HL-60 (cell line): ENCODE results near the gene ABHD4.
"Not testable (repeated sequence)": the region's sequence is repeated elsewhere in the genome, so short reads cannot be mapped to it uniquely, and the experiment has no call there.

Source experiments
- GABPA ChIP-seq: IDR thresholded peaks from 2 replicates; pipeline ENCODE4 v1.6.1; 2012; ENCODE audit warnings: low read depth
- POLR2AphosphoS5 ChIP-seq: IDR thresholded peaks from 2 replicates; pipeline ENCODE4 v1.6.1; 2012; ENCODE audit warnings: low read depth
- TF ChIP-seq, protein P1 (sequence below): IDR thresholded peaks from 2 replicates; pipeline ENCODE4 v1.6.1; 2012; ENCODE audit warnings: low read depth; ENCODE audit not compliant: insufficient replicate concordance
- TF ChIP-seq, protein P2 (sequence below): IDR thresholded peaks from one replicate; pipeline ENCODE4 v1.5.1; 2011; ENCODE audit warnings: low read length, control low read depth, inconsistent platforms; ENCODE audit not compliant: insufficient read depth

DNA sequence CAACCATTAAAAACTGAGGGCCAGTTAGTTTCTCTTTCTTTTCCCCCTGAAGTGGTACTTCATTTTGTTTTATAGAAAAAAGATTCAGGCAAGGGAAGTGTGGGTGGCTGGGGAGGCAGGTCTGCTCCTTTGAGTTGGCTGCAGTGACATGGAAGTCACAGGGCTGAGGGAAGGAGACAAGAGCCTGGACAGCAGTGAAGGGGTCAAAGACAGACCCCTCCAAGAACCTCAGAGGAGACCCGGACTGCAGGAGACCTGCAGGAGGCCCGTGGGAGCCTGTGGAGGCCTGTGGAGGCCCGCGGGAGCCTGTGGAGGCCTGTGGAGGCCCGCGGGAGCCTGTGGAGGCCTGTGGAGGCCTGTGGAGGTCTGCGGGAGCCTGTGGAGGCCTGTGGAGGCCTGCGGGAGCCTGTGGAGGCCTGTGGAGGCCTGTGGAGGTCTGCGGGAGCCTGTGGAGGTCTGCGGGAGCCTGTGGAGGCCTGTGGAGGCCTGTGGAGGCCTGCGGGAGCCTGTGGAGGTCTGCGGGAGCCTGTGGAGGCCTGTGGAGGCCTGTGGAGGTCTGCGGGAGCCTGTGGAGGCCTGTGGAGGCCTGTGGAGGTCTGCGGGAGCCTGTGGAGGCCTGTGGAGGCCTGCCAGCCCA lies 44.1 kb upstream of the ABHD4 start:
- TF ChIP-seq, protein P1, sequence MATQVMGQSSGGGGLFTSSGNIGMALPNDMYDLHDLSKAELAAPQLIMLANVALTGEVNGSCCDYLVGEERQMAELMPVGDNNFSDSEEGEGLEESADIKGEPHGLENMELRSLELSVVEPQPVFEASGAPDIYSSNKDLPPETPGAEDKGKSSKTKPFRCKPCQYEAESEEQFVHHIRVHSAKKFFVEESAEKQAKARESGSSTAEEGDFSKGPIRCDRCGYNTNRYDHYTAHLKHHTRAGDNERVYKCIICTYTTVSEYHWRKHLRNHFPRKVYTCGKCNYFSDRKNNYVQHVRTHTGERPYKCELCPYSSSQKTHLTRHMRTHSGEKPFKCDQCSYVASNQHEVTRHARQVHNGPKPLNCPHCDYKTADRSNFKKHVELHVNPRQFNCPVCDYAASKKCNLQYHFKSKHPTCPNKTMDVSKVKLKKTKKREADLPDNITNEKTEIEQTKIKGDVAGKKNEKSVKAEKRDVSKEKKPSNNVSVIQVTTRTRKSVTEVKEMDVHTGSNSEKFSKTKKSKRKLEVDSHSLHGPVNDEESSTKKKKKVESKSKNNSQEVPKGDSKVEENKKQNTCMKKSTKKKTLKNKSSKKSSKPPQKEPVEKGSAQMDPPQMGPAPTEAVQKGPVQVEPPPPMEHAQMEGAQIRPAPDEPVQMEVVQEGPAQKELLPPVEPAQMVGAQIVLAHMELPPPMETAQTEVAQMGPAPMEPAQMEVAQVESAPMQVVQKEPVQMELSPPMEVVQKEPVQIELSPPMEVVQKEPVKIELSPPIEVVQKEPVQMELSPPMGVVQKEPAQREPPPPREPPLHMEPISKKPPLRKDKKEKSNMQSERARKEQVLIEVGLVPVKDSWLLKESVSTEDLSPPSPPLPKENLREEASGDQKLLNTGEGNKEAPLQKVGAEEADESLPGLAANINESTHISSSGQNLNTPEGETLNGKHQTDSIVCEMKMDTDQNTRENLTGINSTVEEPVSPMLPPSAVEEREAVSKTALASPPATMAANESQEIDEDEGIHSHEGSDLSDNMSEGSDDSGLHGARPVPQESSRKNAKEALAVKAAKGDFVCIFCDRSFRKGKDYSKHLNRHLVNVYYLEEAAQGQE = not testable (repeated sequence)
- TF ChIP-seq, protein P2, sequence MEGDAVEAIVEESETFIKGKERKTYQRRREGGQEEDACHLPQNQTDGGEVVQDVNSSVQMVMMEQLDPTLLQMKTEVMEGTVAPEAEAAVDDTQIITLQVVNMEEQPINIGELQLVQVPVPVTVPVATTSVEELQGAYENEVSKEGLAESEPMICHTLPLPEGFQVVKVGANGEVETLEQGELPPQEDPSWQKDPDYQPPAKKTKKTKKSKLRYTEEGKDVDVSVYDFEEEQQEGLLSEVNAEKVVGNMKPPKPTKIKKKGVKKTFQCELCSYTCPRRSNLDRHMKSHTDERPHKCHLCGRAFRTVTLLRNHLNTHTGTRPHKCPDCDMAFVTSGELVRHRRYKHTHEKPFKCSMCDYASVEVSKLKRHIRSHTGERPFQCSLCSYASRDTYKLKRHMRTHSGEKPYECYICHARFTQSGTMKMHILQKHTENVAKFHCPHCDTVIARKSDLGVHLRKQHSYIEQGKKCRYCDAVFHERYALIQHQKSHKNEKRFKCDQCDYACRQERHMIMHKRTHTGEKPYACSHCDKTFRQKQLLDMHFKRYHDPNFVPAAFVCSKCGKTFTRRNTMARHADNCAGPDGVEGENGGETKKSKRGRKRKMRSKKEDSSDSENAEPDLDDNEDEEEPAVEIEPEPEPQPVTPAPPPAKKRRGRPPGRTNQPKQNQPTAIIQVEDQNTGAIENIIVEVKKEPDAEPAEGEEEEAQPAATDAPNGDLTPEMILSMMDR = not testable (repeated sequence)
- not testable (repeated sequence) for TF ChIP-seq GABPA, POLR2AphosphoS5
